T-cell (primary cell): ENCODE data around the gene PKIG. TPM values are rescaled to one million over a fixed set of nuclear protein-coding genes. Genes with fewer than 3 reads are reported as not detected.

ENCODE experiments used
- ATAC-seq, 4 experiments: fragments of 200-7000 bp in 3 of 4; fragments of 150-1000 bp in 1 of 4; cut with Tn5 transposase; replicated peaks in 1 of 4; 1 replicate in 3 of 4; 2 replicates in 1 of 4; pipeline ENCODE4 v1.10.0; 2021; ENCODE audit warnings: moderate library complexity in 3 of 4, mild to moderate bottlenecking in 2 of 4, moderate number of reproducible peaks in 1 of 4
- CTCF ChIA-PET, 2 donors: fragments of 300-600 bp; sonication (Branson Sonifier 250); formaldehyde crosslinking; loops; one replicate each; lab custom pipeline; 2022; ENCODE audit warnings: antibody characterized with exemption in 2 of 2; lab: Charles Lee
- POLR2A ChIA-PET, 2 donors: fragments of 300-600 bp; sonication (Branson Sonifier 250); formaldehyde crosslinking; loops; one replicate each; lab custom pipeline; 2022; ENCODE audit warnings: antibody characterized with exemption in 2 of 2; lab: Charles Lee
- DNase-seq, 35 experiments: peaks; one replicate each; pipeline versions ENCODE4 v3.0.0 to v3.0.0-alpha.2; 2013 to 2023
- H3K27ac ChIP-seq: one replicate; pipeline ENCODE4 v1.5.1; 2013; ENCODE audit warnings: low read length
- H3K27me3 ChIP-seq, 2 experiments: replicated peaks in 1 of 2; 1 replicate in 1 of 2; 2 replicates in 1 of 2; pipeline versions ENCODE4 v1.6.1 to v1.7.0; 2013; ENCODE audit warnings: low read length in 1 of 2, mixed read lengths in 1 of 2; ENCODE audit not compliant: control insufficient read depth in 2 of 2, insufficient read depth in 2 of 2; ENCODE audit errors: extremely low read depth in 1 of 2
- H3K36me3 ChIP-seq, 2 donors: 1 replicate in 1 of 2; 2 replicates in 1 of 2; pipeline versions ENCODE4 v1.6.1 to v1.7.0; 2013; ENCODE audit warnings: low read length in 1 of 2; ENCODE audit not compliant: control insufficient read depth in 2 of 2, insufficient read depth in 1 of 2; ENCODE audit errors: extremely low read depth in 1 of 2
- H3K4me1 ChIP-seq, 2 experiments: 1 replicate in 1 of 2; 2 replicates in 1 of 2; pipeline versions ENCODE4 v1.6.1 to v1.7.0; 2013; ENCODE audit warnings: low read length in 2 of 2, mixed read lengths in 1 of 2; ENCODE audit not compliant: insufficient read depth in 2 of 2, control insufficient read depth in 1 of 2; ENCODE audit errors: extremely low read depth in 1 of 2
- H3K4me3 ChIP-seq, 2 donors: 1 replicate in 1 of 2; 2 replicates in 1 of 2; pipeline versions ENCODE4 v1.5.1 to v1.7.0; 2013; ENCODE audit warnings: mild to moderate bottlenecking in 2 of 2, low read length in 1 of 2, moderate library complexity in 1 of 2; ENCODE audit not compliant: control insufficient read depth in 1 of 2; ENCODE audit errors: extremely low read depth in 1 of 2
- H3K9me3 ChIP-seq: 2 replicates; pipeline ENCODE4 v1.7.0; 2013
- H3K27ac Mint-ChIP-seq, 2 donors: one replicate each; pipeline ENCODE4 v1.8.0; 2020 to 2021; ENCODE audit warnings: mild to moderate bottlenecking in 2 of 2, mixed read lengths in 2 of 2
- H3K27me3 Mint-ChIP-seq, 2 donors: one replicate each; pipeline ENCODE4 v1.8.0; 2021 to 2022; ENCODE audit warnings: mixed read lengths in 2 of 2
- H3K36me3 Mint-ChIP-seq: one replicate; pipeline ENCODE4 v1.8.0; 2021; ENCODE audit warnings: mixed read lengths
- H3K4me1 Mint-ChIP-seq, 3 donors: one replicate each; pipeline ENCODE4 v1.8.0; 2020 to 2022; ENCODE audit warnings: mixed read lengths in 3 of 3, mild to moderate bottlenecking in 1 of 3
- H3K4me3 Mint-ChIP-seq, 3 donors: one replicate each; pipeline ENCODE4 v1.8.0; 2020 to 2022; ENCODE audit warnings: mild to moderate bottlenecking in 3 of 3, mixed read lengths in 3 of 3, moderate library complexity in 3 of 3
- H3K9me3 Mint-ChIP-seq, 3 donors: one replicate each; pipeline ENCODE4 v1.8.0; 2020 to 2022; ENCODE audit warnings: mixed read lengths in 3 of 3
- WGBS: methylation state at CpG from one replicate; pipeline ENCODE4 v1.1.5; 2013; ENCODE audit warnings: missing lambda C conversion rate; ENCODE audit not compliant: insufficient coverage; 5-methylcytosine and 5-hydroxymethylcytosine counted together
- total RNA-seq, 35 experiments: library from RNA in 6 of 35; stranded (reverse) in 6 of 35; fragments of 120-200 nt in 1 of 35; gene quantifications; one replicate each; pipeline versions ENCODE4 v1.2.1 to v1.2.4 and lab custom pipeline; 2013 to 2026

The PKIG gene
- total RNA-seq, 5 donors from 2014 or later (not counting 1 experiment from before 2014, with no cell fraction given) = 2.1 to 7.7 (median 4.7) TPM

DNA sequence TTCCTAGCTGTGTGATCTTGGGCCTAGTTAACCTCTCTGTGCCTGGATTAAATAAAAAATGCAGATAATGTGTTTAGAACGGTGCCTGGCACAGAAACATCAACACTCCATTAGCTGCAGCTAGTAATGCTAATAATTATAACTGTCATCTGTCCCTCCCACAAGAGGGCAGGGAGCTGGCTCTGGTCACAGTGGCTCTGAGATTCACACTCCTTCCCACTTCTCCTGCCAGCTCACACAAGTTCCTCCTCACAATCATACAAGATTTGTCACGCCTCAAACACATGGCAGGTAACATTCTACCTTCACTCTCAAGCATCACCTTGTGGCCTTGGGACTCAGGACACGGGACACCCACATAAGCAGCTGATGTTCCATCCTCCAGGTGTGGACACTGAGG lies 66.7 kb downstream of the PKIG start:
- H3K27ac Mint-ChIP-seq = peak overlapping the region; percentile 94 to 99
- CTCF ChIA-PET = interaction anchor here (0.6 to 1.0 kb wide), 2 partner anchors 35 to 240 kb away, joined by 3 to 6 read pairs; no protein-coding TSS in a partner anchor
- H3K27ac ChIP-seq = peak overlapping the region; percentile 91
- DNase-seq (no peak), ATAC-seq (no peak)
- H3K4me3 Mint-ChIP-seq = peak overlapping the region; percentile 83 to 88 (median 86)
- no peaks in the 10 kb centered on the region for H3K27me3 ChIP-seq
- H3K36me3 ChIP-seq = no peaks in the 10 kb centered on the region
- peaks cover 47 to 80% of the 10 kb centered on the region in 2 experiments for H3K4me1 ChIP-seq
- peak overlapping the region in 1 of 2 donors; percentile 68 for H3K4me3 ChIP-seq
- WGBS = 60% methylated on average over 2 of the region's 3 CpGs
- H3K27me3 Mint-ChIP-seq = no peaks in the 10 kb centered on the region
- POLR2A ChIA-PET = interaction anchor here in 1 of 2 donors (0.6 kb wide), 1 partner anchor 38 kb away, joined by 12 read pairs; no protein-coding TSS in a partner anchor
- no peaks in the 10 kb centered on the region for H3K9me3 ChIP-seq
- no peaks in the 10 kb centered on the region for H3K36me3 Mint-ChIP-seq
- H3K9me3 Mint-ChIP-seq = no peaks in the 10 kb centered on the region
- peaks cover 76 to 84% (median 78%) of the 10 kb centered on the region in 3 donors for H3K4me1 Mint-ChIP-seq

GRCh38 chr20:44649976-44650375 lies 67.6 kb downstream of the PKIG start:
- CTCF ChIA-PET = interaction anchor here (0.5 to 1.0 kb wide), 4 partner anchors 34 to 1321 kb away, joined by 3 to 9 read pairs (median 6); no protein-coding TSS in a partner anchor
- Mint-ChIP-seq H3K36me3 (no peaks in the 10 kb centered on the region), H3K4me1 (peaks cover 67 to 76% (median 70%) of the 10 kb centered on the region in 3 donors), H3K4me3 (peak overlapping the region; percentile 83 to 88 (median 86)), H3K9me3 (no peaks in the 10 kb centered on the region), H3K27me3 (no peaks in the 10 kb centered on the region), H3K27ac (peak overlapping the region; percentile 94 to 99)
- WGBS = 48% methylated on average over 5 of the region's 6 CpGs
- POLR2A ChIA-PET = interaction anchor here (0.6 to 0.7 kb wide), 2 partner anchors 40 to 1165 kb away, joined by 4 to 5 read pairs; no protein-coding TSS in a partner anchor
- H3K4me3 ChIP-seq = peak overlapping the region; percentile 68 to 74
- DNase-seq = no peak
- no peaks in the 10 kb centered on the region for H3K36me3 ChIP-seq
- no peaks in the 10 kb centered on the region for H3K9me3 ChIP-seq
- peaks cover 39 to 71% of the 10 kb centered on the region in 2 experiments for H3K4me1 ChIP-seq
- H3K27me3 ChIP-seq = no peaks in the 10 kb centered on the region
- no peak for ATAC-seq
- no peak overlapping the region for H3K27ac ChIP-seq

DNA sequence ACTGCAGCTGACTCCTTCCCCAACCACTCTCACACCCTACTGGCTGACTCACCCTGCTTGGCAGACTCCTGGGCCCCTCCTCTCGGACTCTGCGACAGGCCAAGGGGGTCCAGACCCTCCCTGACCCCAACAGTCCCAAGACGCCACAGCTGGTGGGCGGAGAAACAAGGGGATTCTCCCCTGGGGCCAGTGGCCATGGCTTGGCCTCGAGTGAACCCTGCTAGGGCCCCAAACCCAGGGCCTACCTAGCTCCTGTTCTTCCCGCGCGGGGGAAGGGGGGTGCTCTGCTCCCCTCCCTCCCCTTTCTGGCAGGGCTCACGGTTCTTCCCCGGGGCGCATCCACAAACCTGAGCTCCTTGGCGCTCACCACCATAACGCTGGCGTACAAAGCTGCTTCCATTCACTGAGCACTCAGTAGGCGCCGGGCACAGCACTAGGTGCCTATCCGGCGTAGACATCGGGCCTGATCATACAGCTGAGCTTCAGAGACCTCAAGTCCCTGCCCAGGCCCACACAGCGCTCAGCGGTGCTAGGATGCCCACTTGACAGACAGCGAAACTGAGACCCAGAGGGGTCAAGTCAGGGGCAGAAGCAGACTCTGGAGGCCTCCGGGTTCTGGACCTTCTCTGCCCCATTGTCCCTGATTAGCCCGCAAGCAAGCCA lies 68.5 kb downstream of the PKIG start:
- Histone ChIP-seq H3K4me1 (peaks cover 33 to 62% of the 10 kb centered on the region in 2 experiments), H3K27me3 (no peaks in the 10 kb centered on the region), H3K27ac (peak overlapping the region; percentile 69), H3K4me3 (peak overlapping the region; percentile 68 to 74), H3K9me3 (no peaks in the 10 kb centered on the region), H3K36me3 (no peaks in the 10 kb centered on the region)
- 5% methylated on average over 23 of the region's 24 CpGs for WGBS
- Mint-ChIP-seq H3K27ac (peak overlapping the region; percentile 94 to 99), H3K9me3 (no peaks in the 10 kb centered on the region), H3K36me3 (no peaks in the 10 kb centered on the region), H3K4me1 (peaks cover 59 to 67% (median 62%) of the 10 kb centered on the region in 3 donors), H3K27me3 (no peaks in the 10 kb centered on the region), H3K4me3 (peak overlapping the region; percentile 83 to 88 (median 86))
- ATAC-seq (peak; percentile 50 to 70 (median 68)), DNase-seq (peak in 22 of 35 experiments; percentile 8 to 62 (median 34))
- POLR2A ChIA-PET = interaction anchor here (0.6 kb wide), 3 partner anchors 9 to 1164 kb away, joined by 3 to 5 read pairs (median 5); no protein-coding TSS in a partner anchor
- CTCF ChIA-PET = interaction anchor here (0.6 to 1.8 kb wide), 4 partner anchors 8 to 149 kb away, joined by 3 to 5 read pairs (median 4); no protein-coding TSS in a partner anchor

- peak overlapping the region; percentile 69 for H3K27ac ChIP-seq
- Mint-ChIP-seq H3K27ac (peak overlapping the region; percentile 94 to 99), H3K36me3 (no peaks in the 10 kb centered on the region), H3K4me1 (peaks cover 55 to 62% (median 57%) of the 10 kb centered on the region in 3 donors), H3K27me3 (no peaks in the 10 kb centered on the region), H3K4me3 (peak overlapping the region; percentile 83 to 88 (median 86)), H3K9me3 (no peaks in the 10 kb centered on the region)
- H3K4me1 ChIP-seq = peaks cover 30 to 57% of the 10 kb centered on the region in 2 experiments
- no peaks in the 10 kb centered on the region for H3K36me3 ChIP-seq
- H3K4me3 ChIP-seq = peak overlapping the region; percentile 68 to 74
- CTCF ChIA-PET = interaction anchor here (0.6 to 1.8 kb wide), 4 partner anchors 30 to 149 kb away, joined by 3 to 8 read pairs (median 4); no protein-coding TSS in a partner anchor
- POLR2A ChIA-PET = interaction anchor here (0.6 kb wide), 2 partner anchors 10 to 33 kb away, joined by 3 to 5 read pairs; no protein-coding TSS in a partner anchor
- no peaks in the 10 kb centered on the region for H3K27me3 ChIP-seq
- ATAC-seq (no peak), DNase-seq (peak in 2 of 35 experiments; percentile 16 to 19)
- no peaks in the 10 kb centered on the region for H3K9me3 ChIP-seq
- WGBS = under 1% methylated on average over 33 of the region's 33 CpGs
Measured at GRCh38 chr20:44651434-44651683, 69.0 kb downstream of the PKIG start.

- DNase-seq (peak in 28 of 35 experiments; percentile 19 to 66 (median 42)), ATAC-seq (peak; percentile 64 to 71 (median 66))
- Mint-ChIP-seq H3K27ac (peak within 1 kb of the TSS; percentile 94 to 99), H3K36me3 (no peaks in the 10 kb centered on the region), H3K4me3 (peak within 1 kb of the TSS; percentile 83 to 88 (median 86)), H3K27me3 (no peaks in the 10 kb centered on the region), H3K9me3 (no peaks in the 10 kb centered on the region), H3K4me1 (peaks cover 50 to 57% (median 52%) of the 10 kb centered on the region in 3 donors)
- POLR2A ChIA-PET = no interaction called here
- Histone ChIP-seq H3K27ac (peak within 1 kb of the TSS; percentile 69), H3K36me3 (no peaks in the 10 kb centered on the region), H3K4me3 (peak within 1 kb of the TSS; percentile 74 to 88), H3K27me3 (no peaks in the 10 kb centered on the region), H3K9me3 (no peaks in the 10 kb centered on the region), H3K4me1 (peaks cover 26 to 52% of the 10 kb centered on the region in 2 experiments)
- CTCF ChIA-PET = interaction anchor here in 1 of 2 donors (0.8 to 1.8 kb wide), 2 partner anchors 31 to 34 kb away, joined by 3 to 8 read pairs; no protein-coding TSS in a partner anchor
- under 1% methylated on average over 64 of the region's 68 CpGs for WGBS
Measured at GRCh38 chr20:44651684-44652423, 69.5 kb downstream of the PKIG start, which contains the start of gene ADA. Gene ADA, minus strand, starts transcription at chr20:44651699. Its CDS starts 92 bp downstream, at chr20:44651607.
